Heart left ventricle (tissue), 16 donors: ENCODE measurements around the gene LSM12. TPM values are rescaled to one million over a fixed set of nuclear protein-coding genes. Genes with fewer than 3 reads are reported as not detected.

Experiments
- ATAC-seq, 4 donors: fragments of 200-7000 bp; cut with Tn5 transposase; one replicate each; pipeline ENCODE4 v1.9.1; 2020 to 2022; ENCODE audit warnings: moderate library complexity in 4 of 4, mild to moderate bottlenecking in 3 of 4, moderate number of reproducible peaks in 1 of 4
- DNase-seq, 5 donors: peaks; one replicate each; pipeline ENCODE4 v3.0.0-alpha.2; 2020
- H3K27ac ChIP-seq, 12 donors: fragments of 200-600 bp; sonication (generic) in 4 of 12; one replicate each; pipeline versions ENCODE4 v1.5.0 to v1.8.0; 2016 to 2022; ENCODE audit warnings: mild to moderate bottlenecking in 2 of 12
- H3K27me3 ChIP-seq, 9 donors: fragments of 200-600 bp; sonication (generic) in 2 of 9; one replicate each; pipeline versions ENCODE4 v1.5.1 to v1.8.0; 2016 to 2022; ENCODE audit warnings: mild to moderate bottlenecking in 3 of 9
- H3K36me3 ChIP-seq, 9 donors: fragments of 200-600 bp; sonication (generic) in 2 of 9; one replicate each; pipeline versions ENCODE4 v1.5.0 to v1.8.0; 2018 to 2022; ENCODE audit warnings: mild to moderate bottlenecking in 2 of 9
- H3K4me1 ChIP-seq, 12 donors: fragments of 200-600 bp; sonication (generic) in 4 of 12; one replicate each; pipeline versions ENCODE4 v1.5.0 to v1.8.0; 2016 to 2022; ENCODE audit warnings: mild to moderate bottlenecking in 3 of 12
- H3K4me3 ChIP-seq, 12 donors: fragments of 200-600 bp; sonication (generic) in 4 of 12; one replicate each; pipeline versions ENCODE4 v1.5.0 to v1.8.0; 2017 to 2022; ENCODE audit warnings: mild to moderate bottlenecking in 9 of 12, moderate library complexity in 4 of 12
- H3K9me3 ChIP-seq, 12 donors: fragments of 200-600 bp; sonication (generic) in 4 of 12; one replicate each; pipeline versions ENCODE4 v1.5.0 to v1.8.0; 2016 to 2022; ENCODE audit warnings: mild to moderate bottlenecking in 1 of 12
- CTCF ChIP-seq, 12 donors: fragments of 200-600 bp; sonication (generic) in 4 of 12; IDR thresholded peaks; one replicate each; pipeline versions ENCODE4 v1.5.0 to v1.8.0; 2018 to 2022; ENCODE audit warnings: antibody characterized with exemption in 12 of 12, mild to moderate bottlenecking in 5 of 12
- POLR2A ChIP-seq, 2 donors: fragments of 450-650 bp; IDR thresholded peaks; one replicate each; pipeline ENCODE4 v1.6.1; 2017; ENCODE audit warnings: antibody characterized with exemption in 2 of 2, mild to moderate bottlenecking in 2 of 2, moderate library complexity in 2 of 2
- WGBS, 4 donors: extraction: QIAGEN DNeasy Blood & Tissue Kit in 2 of 4; methylation state at CpG; one replicate each; pipeline versions ENCODE4 v1.1.5 to v1.1.7; 2013 to 2018; 5-methylcytosine and 5-hydroxymethylcytosine counted together
- intact Hi-C, 10 donors: fragments of 100-400 bp; cut with DNase I; formaldehyde crosslinking; loops; one replicate each; pipeline versions ENCODE4 v1.11.1 to v1.14.2; 2022
- polyA plus RNA-seq, 2 donors: library from polyadenylated mRNA; stranded (reverse); fragments of 200-250 nt; gene quantifications; one replicate each; pipeline ENCODE4 v1.2.3, GENCODE V29; 2013
- total RNA-seq, 9 donors: library from RNA; depleted of rRNA in 2 of 9; stranded (reverse); fragments of >200 nt in 2 of 9; fragmentation: NEBNext Ultra II Directional in 3 of 9; extraction: Animal tissue kit (Norgen Biotek cat#: 25700) in 3 of 9; gene quantifications; one replicate each; pipeline versions ENCODE4 v1.1.0 to v1.2.4, GENCODE V29; 2016 to 2023
- donor health status: ischemic (EF 13 %, LVEDD 7.1; RV severe dilation, severe dysfunction).
- donor health status: healthy with polysubstance abuse.
- donor health status: DM: no; HTN: yes; CAD: no.
- donor health status: DM: no; HTN: no; CAD: no.
- donor health status: ischemic (EF 25% LVEDD 6.9; RV normal size, moderate dysfunction).
- donor health status: ischemic (EF 25% LVEDD 5.7; RV mildly dilated, moderate dysfunction).
- donor health status: healthy.
- donor health status: DM: yes; HTN: yes; CAD: no.
- donor health status: ischemic (EF 35%, LVEDD 5.7; RV mildly dilated, moderate dysfunction).
- donor health status: nonischemic (EF 11% LVEDD 7.7; RV severe dilation, severe dysfunction).
- donor health status: DM: yes; HTN: yes; CAD: no.
- donor health status: PGD.
- donor health status: ischemic (EF 29% LVEDD 5.4; RV normal size, mild dysfunction).
- donor health status: nonischemic (EF 23%, LVEDD 6.1; RV moderate dilation, normal function).

The LSM12 gene
- total and polyA plus RNA-seq, 11 donors = 30.8 to 55.6 (median 43.7) TPM

- intact Hi-C loops = loop anchor here in 6 of 10 donors (1.0 to 10.0 kb wide), 6 partner anchors 14 to 166 kb away; partner anchors contain the start of genes G6PC3 (in 3 of the 6), TMEM101 (in 3 of the 6), NAGS (in 1 of the 6) and PPY (in 1 of the 6)
- DNase-seq = peak; percentile 99 to 100 (median 100)
These were observed 44.6 kb upstream of the LSM12 start for GRCh38 chr17:44110823-44111633.

DNA sequence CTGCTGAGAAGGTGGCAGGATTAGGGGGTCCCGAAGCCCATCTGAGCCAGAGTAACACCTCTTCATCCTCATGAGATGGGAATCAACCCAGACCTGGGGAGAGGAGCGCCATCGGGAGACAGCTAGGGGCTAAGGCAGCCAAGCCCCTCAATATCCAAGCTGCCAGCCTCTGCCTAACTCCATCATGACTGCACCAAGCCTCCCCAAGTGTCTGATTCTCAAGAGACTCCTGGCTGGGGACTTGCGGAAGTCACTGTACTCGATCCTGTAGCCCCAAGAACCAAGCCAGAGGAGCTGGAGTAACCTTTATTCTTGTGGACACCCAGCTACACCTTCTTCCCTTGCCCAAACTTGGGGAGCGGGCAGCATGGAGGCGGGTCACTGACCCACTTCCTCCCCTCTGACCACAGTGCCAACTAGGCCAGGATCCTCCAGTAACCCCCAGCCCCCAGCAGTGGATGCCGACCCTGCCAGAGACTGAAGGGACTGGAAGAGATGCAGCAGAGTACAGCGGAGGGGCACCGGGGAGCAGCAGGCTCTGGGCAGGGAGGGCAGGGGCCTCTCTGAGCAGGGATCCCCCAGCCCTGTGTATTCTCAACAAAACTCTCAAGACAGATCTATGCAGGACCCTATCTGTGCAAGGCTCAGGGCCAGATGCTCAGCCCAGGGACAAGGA, 43.7 kb upstream of the LSM12 start:
- Histone ChIP-seq H3K4me3 (peak overlapping the region; percentile 43 to 71 (median 56)), H3K9me3 (no peaks in the 10 kb centered on the region), H3K27ac (peak overlapping the region; percentile 84 to 97 (median 93)), H3K36me3 (peaks cover 0 to 21% (median 14%) of the 10 kb centered on the region in 9 donors), H3K4me1 (peaks cover 20 to 99% (median 91%) of the 10 kb centered on the region in 12 donors), H3K27me3 (no peaks in the 10 kb centered on the region)
- no peak for TF ChIP-seq CTCF (IDR thresholded peaks at IDR 0.05)
- no peak for TF ChIP-seq POLR2A (IDR thresholded peaks at IDR 0.05)
- no peak for DNase-seq
- ATAC-seq = no peak
- 41 to 49% (median 46%) methylated on average over 8 to 10 of the region's 10 CpGs for WGBS, 4 donors
- intact Hi-C loops = loop anchor here in 5 of 10 donors (5.0 to 10.0 kb wide), 5 partner anchors 38 to 165 kb away; partner anchors contain the start of genes G6PC3 (in 3 of the 5), TMEM101 (in 3 of the 5), NAGS (in 1 of the 5) and PPY (in 1 of the 5)

More at GRCh38 chr17:44110823-44111633, 44.6 kb upstream of the LSM12 start:
- Histone ChIP-seq H3K4me1 (peaks cover 20 to 99% (median 92%) of the 10 kb centered on the region in 12 donors), H3K27me3 (no peaks in the 10 kb centered on the region), H3K27ac (peak overlapping the region; percentile 84 to 97 (median 93)), H3K4me3 (peak overlapping the region; percentile 43 to 71 (median 56)), H3K9me3 (no peaks in the 10 kb centered on the region), H3K36me3 (peaks cover 0 to 28% (median 22%) of the 10 kb centered on the region in 9 donors)
- 0 to 3% (median 2%) methylated on average over 13 to 28 of the region's 28 CpGs for WGBS, 4 donors
- ATAC-seq = peak; percentile 72 to 83 (median 82)
- peak; percentile 75 to 95 for TF ChIP-seq POLR2A (IDR thresholded peaks at IDR 0.05)
- TF ChIP-seq CTCF (IDR thresholded peaks at IDR 0.05) = peak in 1 of 12 donors; percentile 19

DNA sequence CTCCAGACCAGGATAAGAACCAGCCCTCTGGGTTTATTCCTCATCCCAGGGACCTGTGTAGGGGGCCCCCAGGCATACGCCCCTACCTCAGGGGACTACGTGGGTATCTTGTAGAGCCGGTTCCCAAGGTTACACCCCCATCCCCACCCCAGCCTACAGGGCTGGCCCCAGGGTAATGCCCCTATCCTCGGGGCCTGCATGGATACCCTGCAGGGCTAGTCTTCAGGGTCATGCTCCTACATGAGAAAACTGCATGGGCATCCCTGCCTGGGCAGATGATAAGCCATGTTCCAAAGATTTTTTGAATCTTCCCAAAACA, 42.8 kb upstream of the LSM12 start:
- Histone ChIP-seq H3K4me3 (peak overlapping the region in 10 of 12 donors; percentile 43 to 71 (median 58)), H3K27me3 (no peaks in the 10 kb centered on the region), H3K4me1 (peaks cover 20 to 99% (median 89%) of the 10 kb centered on the region in 12 donors), H3K36me3 (peaks cover 0 to 21% (median 8%) of the 10 kb centered on the region in 9 donors), H3K27ac (peak overlapping the region; percentile 84 to 97 (median 93)), H3K9me3 (no peaks in the 10 kb centered on the region)
- no peak for DNase-seq
- no peak for ATAC-seq
- intact Hi-C loops = no loop called here
- 20 to 39% (median 33%) methylated on average over 2 to 4 of the region's 4 CpGs for WGBS, 4 donors
- TF ChIP-seq CTCF (IDR thresholded peaks at IDR 0.05) (no peak), POLR2A (IDR thresholded peaks at IDR 0.05) (no peak)
